ENCODE data around the gene SGPL1. TPM values are rescaled to one million over a fixed set of nuclear protein-coding genes. Genes with fewer than 3 reads are reported as not detected.

Gene SGPL1
- polyA plus RNA-seq, 1 donor (not counting 4 experiments of a cell fraction or from before 2014, with no cell fraction given): 31.4 TPM

GRCh38 chr10:70926226-70927000, 110.7 kb downstream of the SGPL1 start:
- Histone ChIP-seq H3K36me3 (ENCODE audit: control insufficient read depth in 2 of 2, extremely low read depth in 1 of 2, insufficient read depth in 2 of 2, low read length in 2 of 2) (no peaks in the 10 kb centered on the region), H3K27me3 (ENCODE audit: control insufficient read depth, extremely low read depth, insufficient read depth, low read length) (peaks cover 18% of the 10 kb centered on the region), H3K9ac (ENCODE audit: control insufficient read depth, extremely low read depth, insufficient read depth, low read length) (no peak overlapping the region), H3K9me3 (ENCODE audit: control insufficient read depth, low read depth, low read length) (no peaks in the 10 kb centered on the region), H3K4me3 (ENCODE audit: control insufficient read depth in 2 of 3, extremely low read depth in 1 of 3, insufficient read depth in 2 of 3, low read depth in 1 of 3, low read length in 3 of 3) (no peak overlapping the region), H4K20me1 (ENCODE audit: control insufficient read depth, extremely low read depth, insufficient read depth, low read length) (peaks cover 9% of the 10 kb centered on the region), H3K79me2 (ENCODE audit: control insufficient read depth, insufficient read depth, low read length) (no peaks in the 10 kb centered on the region), H3K9me1 (ENCODE audit: control insufficient read depth, extremely low read depth, insufficient read depth, low read length) (no peaks in the 10 kb centered on the region), H3K4me2 (ENCODE audit: control insufficient read depth, extremely low read depth, insufficient read depth, low read depth, low read length) (no peak overlapping the region), H2AFZ (ENCODE audit: control insufficient read depth, low read length) (no peak overlapping the region), H3K27ac (ENCODE audit: control insufficient read depth, insufficient read depth, low read length) (no peak overlapping the region), H3K4me1 (ENCODE audit: control insufficient read depth, extremely low read depth, insufficient read depth, low read length) (peaks cover 11% of the 10 kb centered on the region)
- no peak for DNase-seq (ENCODE audit: low read depth, low spot score)
- TF ChIP-seq CTCF (optimal IDR thresholded peaks at IDR 0.05 in 1 of 3, IDR thresholded peaks at IDR 0.05 in 1 of 3, conservative IDR thresholded peaks at IDR 0.05 in 1 of 3; ENCODE audit: extremely low read depth in 1 of 3, insufficient read depth in 2 of 3, low read length in 3 of 3) (no peak), EZH2 (IDR thresholded peaks at IDR 0.05; ENCODE audit: low read length) (no peak)
- dilution Hi-C loops (cut with MboI; ENCODE audit: extremely low pct_ligation_motif_present, low sequenced_read_pairs): no loop called here
- no peak for FAIRE-seq

- Histone ChIP-seq H3K4me2 (ENCODE audit: control insufficient read depth, extremely low read depth, insufficient read depth, low read depth, low read length) (no peak overlapping the region), H3K79me2 (ENCODE audit: control insufficient read depth, insufficient read depth, low read length) (no peaks in the 10 kb centered on the region), H4K20me1 (ENCODE audit: control insufficient read depth, extremely low read depth, insufficient read depth, low read length) (peaks cover 11% of the 10 kb centered on the region), H3K27ac (ENCODE audit: control insufficient read depth, insufficient read depth, low read length) (no peak overlapping the region), H2AFZ (ENCODE audit: control insufficient read depth, low read length) (no peak overlapping the region), H3K9ac (ENCODE audit: control insufficient read depth, extremely low read depth, insufficient read depth, low read length) (no peak overlapping the region), H3K27me3 (ENCODE audit: control insufficient read depth, extremely low read depth, insufficient read depth, low read length) (peaks cover 22% of the 10 kb centered on the region), H3K36me3 (ENCODE audit: control insufficient read depth in 2 of 2, extremely low read depth in 1 of 2, insufficient read depth in 2 of 2, low read length in 2 of 2) (no peaks in the 10 kb centered on the region), H3K4me3 (ENCODE audit: control insufficient read depth in 2 of 3, extremely low read depth in 1 of 3, insufficient read depth in 2 of 3, low read depth in 1 of 3, low read length in 3 of 3) (no peak overlapping the region), H3K9me1 (ENCODE audit: control insufficient read depth, extremely low read depth, insufficient read depth, low read length) (no peaks in the 10 kb centered on the region), H3K4me1 (ENCODE audit: control insufficient read depth, extremely low read depth, insufficient read depth, low read length) (peaks cover 12% of the 10 kb centered on the region), H3K9me3 (ENCODE audit: control insufficient read depth, low read depth, low read length) (no peaks in the 10 kb centered on the region)
- FAIRE-seq: no peak
- TF ChIP-seq EZH2 (IDR thresholded peaks at IDR 0.05; ENCODE audit: low read length): no peak
- TF ChIP-seq CTCF (optimal IDR thresholded peaks at IDR 0.05 in 1 of 3, IDR thresholded peaks at IDR 0.05 in 1 of 3, conservative IDR thresholded peaks at IDR 0.05 in 1 of 3; ENCODE audit: extremely low read depth in 1 of 3, insufficient read depth in 2 of 3, low read length in 3 of 3): no peak
- no peak for DNase-seq (ENCODE audit: low read depth, low spot score)
- dilution Hi-C loops (cut with MboI; ENCODE audit: extremely low pct_ligation_motif_present, low sequenced_read_pairs): no loop called here
Measured at GRCh38 chr10:70927189-70927943, 111.6 kb downstream of the SGPL1 start.
